HG03469 (cell line): ENCODE data around the gene ALLC.
"Not testable (repeated sequence)": the region's sequence is repeated elsewhere in the genome, so short reads cannot be mapped to it uniquely, and the experiment has no call there.

Source experiments
- ATAC-seq: cut with Tn5 transposase; IDR thresholded peaks from one replicate; pipeline ENCODE4 v1.9.1; 2021; ENCODE audit warnings: mild to moderate bottlenecking, moderate library complexity, moderate number of reproducible peaks; ENCODE audit not compliant: unreplicated experiment

The ALLC gene

GRCh38 chr2:3626118-3626811 is 31.7 kb upstream of the ALLC start:
- no peak for ATAC-seq

GRCh38 chr2:3626812-3627499 is 31.0 kb upstream of the ALLC start:
- ATAC-seq = no peak

- no peak for ATAC-seq
Observed at GRCh38 chr2:3627500-3628100, 30.4 kb upstream of the ALLC start.

- no peak for ATAC-seq
Observed at GRCh38 chr2:3628241-3628679, 29.7 kb upstream of the ALLC start.

GRCh38 chr2:3628800-3629199 is 29.2 kb upstream of the ALLC start:
- no peak for ATAC-seq

- ATAC-seq = no peak
Observed at GRCh38 chr2:3630631-3631030, 27.4 kb upstream of the ALLC start.

- no peak for ATAC-seq
Observed at GRCh38 chr2:3631161-3631850, 26.7 kb upstream of the ALLC start.

GRCh38 chr2:3631851-3632659 is 25.9 kb upstream of the ALLC start:
- no peak for ATAC-seq

GRCh38 chr2:3633089-3633981 is 24.7 kb upstream of the ALLC start:
- no peak for ATAC-seq

- ATAC-seq = no peak
Observed at GRCh38 chr2:3633982-3634595, 23.9 kb upstream of the ALLC start.

GRCh38 chr2:3634596-3635121 is 23.3 kb upstream of the ALLC start:
- no peak for ATAC-seq

- no peak for ATAC-seq
Observed at GRCh38 chr2:3635171-3635974, 22.6 kb upstream of the ALLC start.

- ATAC-seq = not testable (repeated sequence)
Observed at GRCh38 chr2:3635975-3636327, 22.0 kb upstream of the ALLC start.

GRCh38 chr2:3636586-3637310 is 21.3 kb upstream of the ALLC start:
- ATAC-seq = no peak

- no peak for ATAC-seq
Observed at GRCh38 chr2:3637311-3637675, 20.7 kb upstream of the ALLC start.

GRCh38 chr2:3637692-3638455 is 20.1 kb upstream of the ALLC start:
- ATAC-seq = no peak

- no peak for ATAC-seq
Observed at GRCh38 chr2:3638456-3638810, 19.6 kb upstream of the ALLC start.
